GM12878 (cell line): ENCODE results near the gene FDPS. TPM values are rescaled to one million over a fixed set of nuclear protein-coding genes. Genes with fewer than 3 reads are reported as not detected.

ENCODE experiments used
- ATAC-seq: fragments of 200-7000 bp; cut with Tn5 transposase; 3 replicates; pipeline ENCODE4 v1.9.1; 2020; ENCODE audit warnings: mild to moderate bottlenecking, moderate library complexity
- BruUV-seq: library from RNA; stranded (reverse); fragments of 400-500 nt; replicated peaks from 2 replicates; lab custom pipeline; 2021; lab: Mats Ljungman, UMichigan
- CTCF ChIA-PET: fragments of 300-600 bp; sonication (Branson Sonifier 250); formaldehyde crosslinking; extraction: SDS; loops from one replicate; lab custom pipeline; 2021; ENCODE audit warnings: inconsistent platforms; lab: Yijun Ruan, JAX
- POLR2A ChIA-PET: fragments of 350-600 bp; formaldehyde crosslinking; extraction: SDS; loops from one replicate; lab custom pipeline; 2021; ENCODE audit warnings: inconsistent platforms; lab: Charles Lee
- RAD21 ChIA-PET: fragments of 300-600 bp; sonication (Branson Sonifier 250); formaldehyde crosslinking; loops from one replicate; lab custom pipeline; 2023; ENCODE audit warnings: antibody characterized with exemption; ENCODE audit not compliant: unreplicated experiment; lab: Charles Lee
- SMC1A ChIA-PET: fragments of 300-600 bp; sonication (Branson Sonifier 250); formaldehyde crosslinking; loops from one replicate; lab custom pipeline; 2023; ENCODE audit not compliant: unreplicated experiment, uncharacterized antibody; lab: Charles Lee
- DNase-seq: peaks from one replicate; pipeline ENCODE4 v3.0.0-alpha.2; 2011; ENCODE audit warnings: low read depth, low spot score
- FAIRE-seq: peaks from 3 replicates; lab custom pipeline; 2011; peaks lifted over from hg19 to GRCh38; lab: Jason Lieb, UNC
- H2AFZ ChIP-seq: 2 replicates; pipeline ENCODE4 v1.6.0; 2011; ENCODE audit warnings: low read depth, low read length, control low read depth; ENCODE audit not compliant: control insufficient read depth
- H3K27ac ChIP-seq: 2 replicates; pipeline ENCODE4 v1.5.1; 2011; ENCODE audit warnings: control low read depth; ENCODE audit not compliant: control insufficient read depth, insufficient read depth
- H3K27me3 ChIP-seq, 2 experiments: replicated peaks in 1 of 2; 2 replicates each; pipeline versions ENCODE4 v1.6.0 to v1.6.1; 2011; ENCODE audit warnings: low read length in 1 of 2; ENCODE audit not compliant: control insufficient read depth in 2 of 2, insufficient read depth in 2 of 2
- H3K36me3 ChIP-seq, 2 experiments: 2 replicates each; pipeline ENCODE4 v1.5.1; 2011; ENCODE audit warnings: low read length in 1 of 2; ENCODE audit not compliant: control insufficient read depth in 2 of 2, insufficient read depth in 2 of 2
- H3K4me1 ChIP-seq: 2 replicates; pipeline ENCODE4 v1.6.1; 2011; ENCODE audit warnings: mild to moderate bottlenecking, low read length, moderate library complexity, mixed read lengths; ENCODE audit not compliant: control insufficient read depth, insufficient read depth
- H3K4me2 ChIP-seq: 2 replicates; pipeline ENCODE4 v1.6.0; 2011; ENCODE audit warnings: control low read depth; ENCODE audit not compliant: control insufficient read depth, insufficient read depth
- H3K4me3 ChIP-seq: fragments of 200-600 bp; sonication (generic); 2 replicates; pipeline ENCODE4 v1.5.1; 2016
- H3K79me2 ChIP-seq: 2 replicates; pipeline ENCODE4 v1.6.0; 2011; ENCODE audit warnings: low read length; ENCODE audit not compliant: control insufficient read depth, insufficient read depth
- H3K9ac ChIP-seq: 2 replicates; pipeline ENCODE4 v1.8.0; 2011; ENCODE audit warnings: low read length, control low read depth, mixed read lengths; ENCODE audit not compliant: control insufficient read depth, insufficient read depth
- H3K9me3 ChIP-seq: replicated peaks from 3 replicates; pipeline ENCODE4 v1.5.1; 2011; ENCODE audit warnings: mild to moderate bottlenecking, low read length; ENCODE audit not compliant: control insufficient read depth, insufficient read depth
- H4K20me1 ChIP-seq: 2 replicates; pipeline ENCODE4 v1.6.0; 2011; ENCODE audit not compliant: control insufficient read depth, insufficient read depth
- BCL3 ChIP-seq: IDR thresholded peaks from 2 replicates; pipeline ENCODE4 v1.6.1; 2011; ENCODE audit warnings: borderline replicate concordance, low read depth, mild to moderate bottlenecking, moderate library complexity, low read length; ENCODE audit not compliant: insufficient read depth, poor library complexity, severe bottlenecking
- CEBPZ ChIP-seq: fragments of 150-350 bp; IDR thresholded peaks from 2 replicates; pipeline ENCODE4 v1.6.1; 2016; ENCODE audit warnings: low read depth, low read length
- ESRRA ChIP-seq: IDR thresholded peaks from 2 replicates; pipeline ENCODE4 v1.6.1; 2012; ENCODE audit warnings: mild to moderate bottlenecking, low read length, improper control_type of control experiment
- IRF3 ChIP-seq: fragments of 450-650 bp; IDR thresholded peaks from 2 replicates; pipeline ENCODE4 v1.6.1; 2014; ENCODE audit warnings: mild to moderate bottlenecking
- KAT2A ChIP-seq: conservative IDR thresholded peaks from 2 replicates; pipeline ENCODE4 v1.6.1; 2011; ENCODE audit warnings: low read depth, low read length; ENCODE audit not compliant: control insufficient read depth
- NFYB ChIP-seq: IDR thresholded peaks from 2 replicates; pipeline ENCODE4 v1.6.1; 2011; ENCODE audit warnings: low read depth, mild to moderate bottlenecking, low read length, improper control_type of control experiment, moderate library complexity; ENCODE audit not compliant: insufficient read depth
- PAX8 ChIP-seq: fragments of 450-650 bp; IDR thresholded peaks from 2 replicates; pipeline ENCODE4 v1.6.1; 2017; ENCODE audit warnings: mild to moderate bottlenecking, moderate library complexity
- PKNOX1 ChIP-seq: fragments of 450-650 bp; IDR thresholded peaks from 2 replicates; pipeline ENCODE4 v1.6.1; 2016; ENCODE audit warnings: mild to moderate bottlenecking
- SMC3 ChIP-seq: IDR thresholded peaks from 2 replicates; pipeline ENCODE4 v1.6.1; 2011; ENCODE audit warnings: low read length, improper control_type of control experiment, borderline replicate concordance
- SP1 ChIP-seq: IDR thresholded peaks from one replicate; pipeline ENCODE4 v1.6.1; 2011; ENCODE audit warnings: low read depth, low read length
- USF2 ChIP-seq: IDR thresholded peaks from 2 replicates; pipeline ENCODE4 v1.6.1; 2011; ENCODE audit warnings: low read depth, low read length, improper control_type of control experiment, borderline replicate concordance
- WGBS: methylation state at CpG from one replicate; pipeline ENCODE4 v1.1.6; 2016; ENCODE audit warnings: low lambda C conversion rate; ENCODE audit not compliant: insufficient replicate concordance, insufficient coverage; ENCODE audit errors: missing lambda C conversion rate; 5-methylcytosine and 5-hydroxymethylcytosine counted together
- in situ Hi-C: fragments of 300-500 bp; cut with MboI; formaldehyde crosslinking; loops from 9 replicates; pipeline ENCODE4 v1.14.3; 2018; ENCODE audit warnings: mixed read lengths
- intact Hi-C: fragments of 100-400 bp; cut with micrococcal nuclease; formaldehyde crosslinking; loops from one replicate; pipeline ENCODE4 v1.14.2; 2022; ENCODE audit not compliant: unreplicated experiment
- polyA plus RNA-seq, 11 experiments: library from polyadenylated mRNA; depleted of rRNA in 4 of 11; unstranded in 6 of 11; stranded (reverse) in 5 of 11; fragments of >200 nt; fragmentation: Nextera tagmentation in 4 of 11; fragmentation: Illumina TruSeq in 1 of 11; extraction: Ambion mirVana in 4 of 11; extraction: Trizol in 1 of 11; gene quantifications; 1 replicate in 1 of 11; 2 replicates in 10 of 11; pipeline versions ENCODE4 v1.2.1 to v1.2.3, GENCODE V29; 2011 to 2016; ENCODE audit warnings: inconsistent platforms in 2 of 11, missing spikeins in 2 of 11, low read depth in 1 of 11
- total RNA-seq, 4 experiments: library from RNA; depleted of rRNA in 3 of 4; stranded (reverse); fragments of >200 nt in 3 of 4; fragmentation: Illumina TruSeq in 1 of 4; extraction: Trizol in 1 of 4; gene quantifications; 2 replicates each; pipeline versions ENCODE4 v1.2.1 to v1.2.3, GENCODE V29; 2013 to 2021

The FDPS gene
- total and polyA plus RNA-seq, 10 of the 15 experiments (the other 5 are each of a cell fraction or from before 2014, with no cell fraction given), result 405 to 1,156 (median 487) TPM

- ChIA-PET CTCF (interaction anchor here (0.9 to 4.3 kb wide), 9 partner anchors 11 to 89 kb away, joined by 3 to 78 read pairs (median 4); partner anchors contain the start of genes CLK2, KRTCAP2, MTX1 and THBS3), POLR2A (interaction anchor here (0.5 to 1.9 kb wide), 7 partner anchors 10 to 481 kb away, joined by 3 to 13 read pairs (median 6); partner anchors contain the start of genes CLK2 and HCN3), SMC1A (interaction anchor here (1.0 to 1.4 kb wide), 4 partner anchors 10 to 46 kb away, joined by 3 to 5 read pairs (median 4); partner anchors contain the start of gene FDPS), RAD21 (interaction anchor here (0.5 to 4.2 kb wide), 5 partner anchors 11 to 177 kb away, joined by 3 to 26 read pairs (median 5); partner anchors contain the start of genes CLK2 and FDPS)
- no peaks in the 10 kb centered on the region for H4K20me1 ChIP-seq
- no peaks in the 10 kb centered on the region for H3K27me3 ChIP-seq
- WGBS, result 1% methylated on average over 47 of the region's 47 CpGs
- BruUV-seq, result TSS peak; percentile 59
- no peaks in the 10 kb centered on the region for H3K9me3 ChIP-seq
- peaks cover 20% of the 10 kb centered on the region for H3K79me2 ChIP-seq
- ATAC-seq, result peak; percentile 98
- in situ Hi-C loops, result no loop called here
- DNase-seq, result peak; percentile 96
- peak within 1 kb of the TSS; percentile 82 for H3K9ac ChIP-seq
- peak within 1 kb of the TSS; percentile 84 for H3K27ac ChIP-seq
- H2AFZ ChIP-seq, result peak within 1 kb of the TSS; percentile 91
- FAIRE-seq, result peak; percentile 96
- intact Hi-C loops, result no loop called here
- peaks cover 15 to 19% of the 10 kb centered on the region in 2 experiments; a peak in 3 of 4 replicates for H3K36me3 ChIP-seq
- H3K4me3 ChIP-seq, result peak within 1 kb of the TSS; percentile 77
- peak within 1 kb of the TSS; percentile 91 for H3K4me2 ChIP-seq
- peaks cover 7% of the 10 kb centered on the region for H3K4me1 ChIP-seq
- TF ChIP-seq SMC3 (no peak), USF2 (peak; percentile 98), SP1 (peak; percentile 67), KAT2A (no peak), PKNOX1 (peak; percentile 32; the same call in 1 of the 2 replicates), IRF3 (peak; percentile 42; the same call in 1 of the 2 replicates), PAX8 (no peak), ESRRA (0 out of 2 replicates have a peak, but pooled peaks have one; percentile 55), NFYB (peak; percentile 83), BCL3 (peak; percentile 94), CEBPZ (no peak)
Observed at GRCh38 chr1:155261852-155262673, 46.6 kb upstream of the FDPS start, which contains the start of gene SCAMP3. SCAMP3 (minus strand) TSS chr1:155262360; CDS start chr1:155262151, 209 bp downstream.
